Measurements from ENCODE around the gene CTIF.

Gene CTIF

GRCh38 chr18:48853588-48853987 lies 314.8 kb downstream of the CTIF start:
- no peaks in the 10 kb centered on the region for H3K9me3 ChIP-seq (ENCODE audit: control insufficient read depth, insufficient read depth, low read length)
- H3K4me3 ChIP-seq (ENCODE audit: low read depth, low read length): no peak overlapping the region
- H3K4me1 ChIP-seq (ENCODE audit: control insufficient read depth, insufficient read depth, low read length): peaks cover 17% of the 10 kb centered on the region
- no peaks in the 10 kb centered on the region for H3K27me3 ChIP-seq (ENCODE audit: control insufficient read depth, insufficient read depth, low read length)
- peaks cover 3% of the 10 kb centered on the region; the same call in 1 of the 2 replicates for H3K36me3 ChIP-seq (ENCODE audit: control insufficient read depth, insufficient read depth, low read length)
- no peak overlapping the region for H3K27ac ChIP-seq (ENCODE audit: low read depth, low read length)
- no peak overlapping the region for H3K9ac ChIP-seq (ENCODE audit: low read depth, low read length)

- Histone ChIP-seq H3K4me1 (ENCODE audit: control insufficient read depth, insufficient read depth, low read length) (peaks cover 20% of the 10 kb centered on the region), H3K9me3 (ENCODE audit: control insufficient read depth, insufficient read depth, low read length) (no peaks in the 10 kb centered on the region), H3K27me3 (ENCODE audit: control insufficient read depth, insufficient read depth, low read length) (no peaks in the 10 kb centered on the region; the same call in 1 of the 2 replicates), H3K36me3 (ENCODE audit: control insufficient read depth, insufficient read depth, low read length) (peaks cover 3% of the 10 kb centered on the region; the same call in 1 of the 2 replicates), H3K9ac (ENCODE audit: low read depth, low read length) (no peak overlapping the region), H3K27ac (ENCODE audit: low read depth, low read length) (no peak overlapping the region), H3K4me3 (ENCODE audit: low read depth, low read length) (no peak overlapping the region)
Measured at GRCh38 chr18:48854780-48855179, 315.9 kb downstream of the CTIF start.

GRCh38 chr18:48855422-48856377 lies 316.9 kb downstream of the CTIF start:
- H3K27me3 ChIP-seq (ENCODE audit: control insufficient read depth, insufficient read depth, low read length): no peaks in the 10 kb centered on the region; the same call in 1 of the 2 replicates
- no peak overlapping the region for H3K4me3 ChIP-seq (ENCODE audit: low read depth, low read length)
- H3K36me3 ChIP-seq (ENCODE audit: control insufficient read depth, insufficient read depth, low read length): peaks cover 3% of the 10 kb centered on the region; the same call in 1 of the 2 replicates
- peaks cover 27% of the 10 kb centered on the region for H3K4me1 ChIP-seq (ENCODE audit: control insufficient read depth, insufficient read depth, low read length)
- no peak overlapping the region for H3K9ac ChIP-seq (ENCODE audit: low read depth, low read length)
- no peak overlapping the region for H3K27ac ChIP-seq (ENCODE audit: low read depth, low read length)
- no peaks in the 10 kb centered on the region for H3K9me3 ChIP-seq (ENCODE audit: control insufficient read depth, insufficient read depth, low read length)

- H3K9me3 ChIP-seq (ENCODE audit: control insufficient read depth, insufficient read depth, low read length): no peaks in the 10 kb centered on the region
- no peak overlapping the region for H3K4me3 ChIP-seq (ENCODE audit: low read depth, low read length)
- peaks cover 20% of the 10 kb centered on the region for H3K4me1 ChIP-seq (ENCODE audit: control insufficient read depth, insufficient read depth, low read length)
- peaks cover 3% of the 10 kb centered on the region; the same call in 1 of the 2 replicates for H3K36me3 ChIP-seq (ENCODE audit: control insufficient read depth, insufficient read depth, low read length)
- H3K27me3 ChIP-seq (ENCODE audit: control insufficient read depth, insufficient read depth, low read length): no peaks in the 10 kb centered on the region; the same call in 1 of the 2 replicates
- no peak overlapping the region for H3K27ac ChIP-seq (ENCODE audit: low read depth, low read length)
- no peak overlapping the region for H3K9ac ChIP-seq (ENCODE audit: low read depth, low read length)
Measured at GRCh38 chr18:48857023-48857694, 318.3 kb downstream of the CTIF start.

GRCh38 chr18:48858676-48859075 lies 319.8 kb downstream of the CTIF start:
- Histone ChIP-seq H3K36me3 (ENCODE audit: control insufficient read depth, insufficient read depth, low read length) (peaks cover 3% of the 10 kb centered on the region; the same call in 1 of the 2 replicates), H3K27me3 (ENCODE audit: control insufficient read depth, insufficient read depth, low read length) (no peaks in the 10 kb centered on the region; the same call in 1 of the 2 replicates), H3K9me3 (ENCODE audit: control insufficient read depth, insufficient read depth, low read length) (no peaks in the 10 kb centered on the region), H3K4me1 (ENCODE audit: control insufficient read depth, insufficient read depth, low read length) (peaks cover 20% of the 10 kb centered on the region), H3K27ac (ENCODE audit: low read depth, low read length) (no peak overlapping the region), H3K9ac (ENCODE audit: low read depth, low read length) (no peak overlapping the region), H3K4me3 (ENCODE audit: low read depth, low read length) (no peak overlapping the region)

- H3K4me3 ChIP-seq (ENCODE audit: low read depth, low read length): peak overlapping the region; percentile 12; the same call in 1 of the 2 replicates
- H3K27ac ChIP-seq (ENCODE audit: low read depth, low read length): peak overlapping the region; percentile 70
- no peaks in the 10 kb centered on the region for H3K9me3 ChIP-seq (ENCODE audit: control insufficient read depth, insufficient read depth, low read length)
- H3K36me3 ChIP-seq (ENCODE audit: control insufficient read depth, insufficient read depth, low read length): peaks cover 3% of the 10 kb centered on the region; the same call in 1 of the 2 replicates
- H3K4me1 ChIP-seq (ENCODE audit: control insufficient read depth, insufficient read depth, low read length): peaks cover 20% of the 10 kb centered on the region
- H3K9ac ChIP-seq (ENCODE audit: low read depth, low read length): no peak overlapping the region
- no peaks in the 10 kb centered on the region; the same call in 1 of the 2 replicates for H3K27me3 ChIP-seq (ENCODE audit: control insufficient read depth, insufficient read depth, low read length)
Measured at GRCh38 chr18:48859311-48860268, 320.8 kb downstream of the CTIF start.

- H3K9ac ChIP-seq (ENCODE audit: low read depth, low read length): no peak overlapping the region
- peak overlapping the region; percentile 12; the same call in 1 of the 2 replicates for H3K4me3 ChIP-seq (ENCODE audit: low read depth, low read length)
- H3K36me3 ChIP-seq (ENCODE audit: control insufficient read depth, insufficient read depth, low read length): no peaks in the 10 kb centered on the region
- peaks cover 20% of the 10 kb centered on the region for H3K4me1 ChIP-seq (ENCODE audit: control insufficient read depth, insufficient read depth, low read length)
- peak overlapping the region; percentile 70 for H3K27ac ChIP-seq (ENCODE audit: low read depth, low read length)
- H3K9me3 ChIP-seq (ENCODE audit: control insufficient read depth, insufficient read depth, low read length): no peaks in the 10 kb centered on the region
- no peaks in the 10 kb centered on the region; the same call in 1 of the 2 replicates for H3K27me3 ChIP-seq (ENCODE audit: control insufficient read depth, insufficient read depth, low read length)
Measured at GRCh38 chr18:48860269-48861180, 321.7 kb downstream of the CTIF start.

GRCh38 chr18:48861181-48861708 lies 322.4 kb downstream of the CTIF start:
- H3K27me3 ChIP-seq (ENCODE audit: control insufficient read depth, insufficient read depth, low read length): no peaks in the 10 kb centered on the region; the same call in 1 of the 2 replicates
- H3K4me3 ChIP-seq (ENCODE audit: low read depth, low read length): no peak overlapping the region
- no peaks in the 10 kb centered on the region for H3K36me3 ChIP-seq (ENCODE audit: control insufficient read depth, insufficient read depth, low read length)
- H3K4me1 ChIP-seq (ENCODE audit: control insufficient read depth, insufficient read depth, low read length): peaks cover 20% of the 10 kb centered on the region
- H3K9me3 ChIP-seq (ENCODE audit: control insufficient read depth, insufficient read depth, low read length): no peaks in the 10 kb centered on the region
- H3K27ac ChIP-seq (ENCODE audit: low read depth, low read length): no peak overlapping the region
- H3K9ac ChIP-seq (ENCODE audit: low read depth, low read length): no peak overlapping the region

- no peaks in the 10 kb centered on the region for H3K36me3 ChIP-seq (ENCODE audit: control insufficient read depth, insufficient read depth, low read length)
- H3K27ac ChIP-seq (ENCODE audit: low read depth, low read length): no peak overlapping the region
- H3K4me3 ChIP-seq (ENCODE audit: low read depth, low read length): no peak overlapping the region
- H3K27me3 ChIP-seq (ENCODE audit: control insufficient read depth, insufficient read depth, low read length): no peaks in the 10 kb centered on the region; the same call in 1 of the 2 replicates
- H3K9ac ChIP-seq (ENCODE audit: low read depth, low read length): no peak overlapping the region
- H3K4me1 ChIP-seq (ENCODE audit: control insufficient read depth, insufficient read depth, low read length): peaks cover 20% of the 10 kb centered on the region
- H3K9me3 ChIP-seq (ENCODE audit: control insufficient read depth, insufficient read depth, low read length): no peaks in the 10 kb centered on the region
Measured at GRCh38 chr18:48862132-48862531, 323.3 kb downstream of the CTIF start.
